ENCODE data around the gene PXN.
A peak's percentile ranks its signal among the peaks of the same experiment; 100 is the strongest.

PXN gene

DNA sequence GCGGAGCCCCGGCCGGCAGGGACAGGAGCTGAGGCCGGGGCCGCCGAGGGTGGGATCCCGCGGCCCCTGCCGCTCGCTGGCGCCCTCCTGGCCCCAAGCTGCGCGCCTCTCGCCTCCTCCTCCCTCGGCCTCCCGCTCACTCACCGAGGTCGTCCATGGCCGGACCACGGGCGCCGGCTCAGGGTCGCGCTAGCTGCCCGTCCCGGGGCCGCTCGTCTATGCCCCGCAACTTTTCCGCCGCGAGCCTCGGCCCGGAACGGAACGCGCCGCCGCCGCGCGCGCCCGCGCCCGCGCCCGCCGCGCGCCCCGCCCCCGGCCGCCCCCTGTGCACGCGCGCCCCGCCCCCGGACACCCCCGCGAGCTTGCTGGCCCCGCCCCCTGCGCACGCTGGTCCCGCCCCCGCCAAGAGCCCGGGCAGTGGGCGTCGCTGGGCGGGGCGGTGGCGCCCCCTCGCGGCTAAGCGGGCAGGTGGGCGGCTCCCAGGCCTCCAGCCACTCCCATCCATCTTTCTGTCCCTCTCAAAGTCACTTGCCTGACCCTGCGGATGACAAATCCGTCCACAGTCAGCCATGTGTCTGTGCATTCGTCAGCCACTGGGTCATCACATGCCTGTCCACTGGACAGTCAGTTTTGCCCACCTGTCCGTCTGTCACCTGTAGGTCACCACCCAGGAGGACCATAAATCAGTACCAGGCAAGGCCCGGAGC is at the start of gene PXN:
Gene PXN (minus strand): TSS at position 258 of the 707 bp plus-strand sequence. CDS start 101 bp downstream, at position 157.
- peak; percentile 85 for DNase-seq (ENCODE audit: low read depth)

DNA sequence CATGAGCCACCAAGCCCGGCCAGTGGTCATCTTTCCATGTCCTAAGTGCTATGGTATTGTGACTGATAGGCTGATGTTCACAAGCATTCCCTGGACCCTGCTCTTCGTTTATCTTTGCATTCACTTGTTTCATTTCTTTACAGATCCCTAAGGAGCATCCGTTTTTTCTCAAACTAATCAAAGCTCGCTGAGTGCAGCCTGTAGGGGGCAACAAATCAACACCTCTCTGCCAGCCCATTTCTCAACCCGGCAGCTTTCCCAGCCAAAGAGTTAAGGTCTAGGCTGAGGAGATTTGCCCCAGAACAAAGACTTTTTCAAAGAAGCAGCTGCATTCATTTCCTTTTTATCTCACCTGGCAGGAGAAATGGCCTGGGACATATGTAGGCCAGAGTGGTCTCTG is 48.7 kb upstream of the PXN start:
- DNase-seq (ENCODE audit: low read depth), result no peak

DNA sequence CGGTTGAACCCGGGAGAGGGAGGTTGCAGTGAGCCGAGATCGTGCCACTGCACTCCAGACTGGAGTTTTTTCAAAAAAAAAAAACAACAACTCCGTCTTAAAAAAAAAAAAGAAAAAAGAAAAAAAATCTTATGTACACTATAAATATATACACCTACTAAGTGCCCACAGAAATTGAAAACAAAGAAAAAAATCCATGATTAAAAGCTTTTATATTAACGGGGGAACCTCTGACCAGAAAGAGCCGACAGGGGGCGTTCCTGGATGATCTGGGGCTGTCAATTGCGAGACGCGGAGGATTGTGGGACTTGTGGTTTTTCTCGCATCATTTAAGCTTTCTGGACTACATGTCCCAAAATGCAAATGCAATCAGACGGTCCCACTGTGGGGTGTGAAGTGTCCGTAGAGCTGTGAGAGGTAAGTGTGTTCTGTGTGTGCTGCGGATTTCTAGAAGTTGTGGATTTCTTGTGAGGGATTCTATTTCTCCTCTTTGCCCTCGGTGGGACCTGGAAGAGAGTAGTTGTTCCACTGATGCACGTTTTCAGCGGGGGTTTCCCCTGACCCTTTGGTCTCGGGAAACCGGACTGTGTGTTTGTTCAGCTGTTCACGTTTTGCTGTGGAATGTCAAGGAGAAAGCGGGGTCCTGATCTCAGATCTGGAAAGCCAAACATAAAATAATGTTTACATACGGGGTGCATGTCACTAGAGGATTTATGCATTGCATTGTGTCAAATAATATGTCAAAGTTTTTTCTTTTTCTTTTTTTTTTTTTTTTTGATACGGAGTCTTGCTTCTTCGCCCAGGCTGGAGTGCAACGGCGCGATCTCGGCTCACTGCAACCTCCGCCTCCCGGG is 36.7 kb upstream of the PXN start, which contains the start of gene SIRT4:
Gene SIRT4 (plus strand): TSS at position 360 of the 854 bp plus-strand sequence. CDS start 1,241 bp downstream, outside the sequence.
- peak; percentile 84 for DNase-seq (ENCODE audit: low read depth)

DNA sequence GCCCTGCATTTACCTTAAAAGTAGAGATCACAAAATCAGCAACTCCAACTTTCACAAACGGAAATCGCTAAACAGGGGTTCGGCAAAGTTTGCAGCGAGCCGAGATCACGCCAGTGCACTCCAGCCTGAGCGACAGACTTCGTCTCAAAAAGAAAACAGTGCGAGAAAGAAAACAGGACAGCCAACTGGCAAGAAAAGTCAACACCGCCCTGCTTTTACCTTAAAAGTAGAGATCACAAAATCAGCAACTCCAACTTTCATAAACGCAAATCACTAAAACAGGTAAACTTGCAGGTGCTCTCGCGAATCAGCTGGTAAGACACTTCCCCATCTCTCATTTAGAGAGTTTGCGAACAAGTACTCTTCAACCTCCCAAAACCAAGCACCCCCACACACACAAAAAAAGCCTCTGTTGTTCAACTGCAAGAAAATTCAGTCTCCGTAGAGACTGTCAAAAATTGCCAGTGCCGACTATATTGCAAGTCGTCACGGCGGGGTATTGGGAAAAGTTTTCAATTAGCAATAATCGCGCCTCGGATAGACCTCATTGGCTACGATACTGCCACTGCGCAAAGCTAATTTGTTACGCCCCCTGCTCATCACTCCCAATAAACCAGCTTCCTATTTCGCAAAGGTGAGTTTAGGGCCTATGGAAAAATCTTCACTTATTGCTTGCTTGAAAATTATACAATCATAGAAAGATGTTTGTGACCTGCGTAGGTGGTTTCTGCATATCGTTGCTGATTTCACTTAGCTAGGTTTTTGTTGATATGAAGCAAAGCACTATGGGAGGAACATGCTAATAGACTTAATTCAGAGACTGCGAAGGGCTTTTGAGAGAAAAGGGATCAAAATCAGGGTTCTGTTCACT is 27.4 kb upstream of the PXN start, which contains the start of gene RNU4-1:
Gene RNU4-1 (minus strand): TSS at position 577 of the 871 bp plus-strand sequence.
- DNase-seq (ENCODE audit: low read depth), result peak; percentile 77

DNA sequence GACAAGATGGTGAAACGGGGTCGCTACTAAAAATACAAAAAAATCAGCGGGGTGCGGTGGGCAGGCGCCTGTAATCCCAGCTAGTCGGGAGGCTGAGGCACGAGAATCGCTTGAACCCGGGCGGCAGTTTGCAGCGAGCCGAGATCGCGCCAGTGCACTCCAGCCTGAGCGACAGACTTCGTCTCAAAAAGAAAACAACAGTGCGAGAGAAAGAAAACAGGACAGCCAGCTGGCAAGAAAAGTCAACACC is 26.8 kb upstream of the PXN start:
- no peak for DNase-seq (ENCODE audit: low read depth)

DNA sequence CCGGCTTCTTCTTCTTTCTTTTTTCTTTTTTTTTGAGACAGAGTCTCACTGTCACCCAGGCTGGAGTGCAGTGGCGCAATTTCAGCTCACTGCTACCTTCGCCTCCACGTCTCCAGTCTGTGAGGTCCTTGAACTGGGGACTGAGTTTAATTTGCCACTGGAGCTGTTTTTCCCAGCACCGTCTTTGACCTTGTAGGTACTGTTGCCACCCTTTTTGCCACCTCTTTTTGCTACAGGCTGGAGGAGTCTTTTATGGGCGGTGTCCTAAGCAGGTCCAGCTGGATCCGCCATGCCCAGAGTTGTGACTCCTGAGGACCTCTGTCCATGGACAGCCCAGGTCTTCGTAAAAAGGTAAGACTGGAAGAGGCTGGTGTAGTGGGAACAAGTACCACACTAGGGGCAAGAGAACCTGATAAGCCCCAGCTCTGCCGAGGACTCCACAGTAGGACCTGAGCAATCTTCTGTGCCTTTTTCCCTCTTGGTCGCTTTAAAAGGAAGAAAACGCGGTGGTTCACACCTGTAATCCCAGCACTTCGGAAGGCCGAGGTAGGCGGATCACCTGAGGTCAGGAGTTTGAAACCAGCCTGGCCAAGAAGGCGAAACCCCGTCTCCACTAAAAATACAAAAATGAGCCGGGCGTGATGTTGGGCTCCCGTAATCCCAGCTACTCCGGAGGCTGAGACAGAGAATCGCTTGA is 25.2 kb upstream of the PXN start:
- peak; percentile 4 for DNase-seq (ENCODE audit: low read depth)

DNA sequence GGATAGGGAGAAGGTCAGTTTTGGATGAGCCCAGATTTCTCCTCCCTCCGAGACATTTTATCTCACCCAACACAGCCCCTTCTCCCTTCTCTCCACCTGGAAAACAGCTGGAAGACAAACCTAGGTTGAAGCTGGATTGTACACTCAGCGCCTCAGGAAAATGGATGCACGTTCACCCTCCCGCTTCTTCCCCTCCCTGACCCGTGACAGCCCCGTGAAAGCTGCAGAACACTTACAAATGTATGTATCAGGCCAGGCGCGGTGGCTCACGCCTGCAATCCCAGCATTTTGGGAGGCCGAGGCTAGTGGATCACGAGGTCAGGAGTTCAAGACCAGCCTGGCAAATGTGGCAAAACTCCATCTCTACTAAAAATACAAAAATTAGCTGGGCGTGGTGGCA is 22.0 kb upstream of the PXN start:
- no peak for DNase-seq (ENCODE audit: low read depth)

DNA sequence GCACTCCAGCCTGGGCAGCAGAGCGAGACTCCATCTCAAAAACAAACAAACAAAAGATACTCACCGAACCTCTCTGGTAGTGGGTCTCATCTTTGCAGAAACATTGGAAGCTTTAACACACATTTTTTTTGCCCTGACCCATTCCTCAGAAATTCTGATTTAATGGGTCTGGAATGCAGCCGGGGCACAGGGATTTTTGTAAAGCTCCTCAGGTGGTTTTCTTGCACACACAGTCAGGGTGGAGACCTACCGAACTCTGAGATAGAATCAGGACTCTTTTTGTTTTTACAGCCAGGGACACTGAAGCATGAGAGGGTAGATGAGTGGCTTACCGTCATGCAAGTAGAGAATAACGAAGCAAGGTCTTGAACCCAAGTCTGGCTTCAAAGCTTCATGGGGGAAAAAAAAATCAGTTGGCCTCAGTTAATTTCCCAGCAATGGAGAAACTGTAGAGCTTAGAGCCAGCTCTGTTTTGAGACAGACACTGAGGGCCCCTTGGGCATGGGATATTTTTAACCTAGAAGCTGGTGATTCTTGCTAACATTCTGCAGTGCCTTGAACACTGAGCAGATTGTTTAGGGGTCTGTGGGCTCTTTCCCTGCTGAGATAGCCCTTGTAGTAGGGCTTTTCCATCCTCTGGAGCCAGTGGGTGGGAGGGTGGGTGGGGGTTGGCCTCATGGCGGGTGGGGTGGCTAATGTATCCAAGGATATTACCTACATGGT is 21.4 kb upstream of the PXN start:
- no peak for DNase-seq (ENCODE audit: low read depth)

DNA sequence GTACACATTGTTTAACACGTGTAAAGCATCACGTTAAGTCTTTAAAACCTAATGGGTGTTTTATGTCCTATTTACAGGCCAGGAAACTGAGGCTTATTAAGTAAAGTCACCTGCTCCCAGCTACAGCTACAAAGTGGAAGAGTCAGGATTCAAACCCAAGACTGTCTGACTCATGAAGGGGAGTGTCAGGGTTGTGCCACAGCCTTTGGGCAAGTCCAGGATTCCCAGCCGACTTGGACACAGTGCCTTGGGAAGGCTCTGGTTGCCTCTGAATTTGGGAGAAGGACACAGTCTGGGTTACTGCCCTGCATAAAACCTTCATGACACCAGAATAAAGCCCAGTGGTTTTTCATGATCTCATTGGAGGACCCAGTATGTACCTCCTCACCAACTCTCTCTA is 18.9 kb upstream of the PXN start:
- no peak for DNase-seq (ENCODE audit: low read depth)

DNA sequence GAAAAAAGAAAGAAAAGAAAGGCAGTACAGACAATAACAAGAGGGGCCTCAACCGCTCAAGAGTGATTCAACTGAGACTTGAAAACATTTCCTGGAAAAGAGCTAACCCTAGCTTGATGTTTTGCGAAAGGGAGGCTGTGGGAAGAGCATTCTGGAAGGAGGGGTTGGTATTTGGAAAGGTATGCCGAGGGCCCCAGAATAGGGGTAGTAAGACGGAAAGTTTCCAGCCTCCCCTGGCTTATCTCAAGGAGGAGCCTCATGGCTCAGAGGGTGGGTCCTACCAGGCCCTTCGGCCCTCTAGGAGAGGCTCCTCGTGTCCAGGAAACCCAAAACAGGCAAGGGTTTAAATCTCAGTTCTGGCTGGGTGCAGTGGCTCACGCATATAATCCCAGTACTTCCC is 17.8 kb upstream of the PXN start:
- DNase-seq (ENCODE audit: low read depth), result no peak

DNA sequence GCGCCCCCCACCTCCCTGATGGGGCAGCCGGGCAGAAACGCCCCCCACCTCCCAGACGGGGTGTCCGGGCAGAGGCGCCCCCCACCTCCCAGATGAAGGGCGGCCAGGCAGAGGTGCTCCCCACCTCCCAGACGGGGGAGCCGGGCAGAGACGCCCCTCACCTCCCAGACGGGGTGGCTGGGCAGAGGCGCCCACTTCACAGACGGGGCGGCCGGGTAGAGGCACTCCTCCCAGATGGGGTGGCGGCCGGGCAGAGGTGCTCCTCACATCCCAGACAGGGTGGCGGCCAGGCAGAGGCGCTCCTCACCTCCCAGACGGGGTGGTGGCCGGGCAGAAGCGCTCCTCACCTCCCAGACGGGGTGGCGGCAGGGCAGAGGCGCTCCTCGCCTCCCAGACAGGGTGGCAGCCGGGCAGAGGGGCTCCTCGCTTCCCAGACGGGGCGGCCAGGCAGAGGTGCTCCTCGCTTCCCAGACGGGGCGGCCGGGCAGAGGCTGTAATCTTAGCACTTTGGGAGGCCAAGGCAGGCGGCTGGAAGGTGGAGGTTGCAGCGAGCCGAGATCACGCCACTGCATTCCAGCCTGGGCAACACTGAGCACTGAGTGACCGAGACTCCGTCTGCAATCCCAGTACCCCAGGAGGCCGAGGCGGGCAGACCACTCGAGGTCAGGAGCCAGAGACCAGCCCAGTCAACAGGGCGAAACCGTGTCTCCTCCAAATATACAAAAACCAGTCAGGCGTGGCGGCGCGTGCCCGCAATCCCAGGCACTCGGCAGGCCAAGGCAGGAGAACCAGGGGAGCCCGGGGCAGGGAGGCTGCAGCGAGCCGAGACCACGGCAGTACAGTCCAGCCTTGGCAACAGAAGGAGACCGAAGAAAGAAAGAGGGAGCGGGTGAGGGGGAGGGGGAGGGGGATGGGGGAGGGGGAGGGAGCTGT is 12.9 kb upstream of the PXN start:
- no peak for DNase-seq (ENCODE audit: low read depth)

DNA sequence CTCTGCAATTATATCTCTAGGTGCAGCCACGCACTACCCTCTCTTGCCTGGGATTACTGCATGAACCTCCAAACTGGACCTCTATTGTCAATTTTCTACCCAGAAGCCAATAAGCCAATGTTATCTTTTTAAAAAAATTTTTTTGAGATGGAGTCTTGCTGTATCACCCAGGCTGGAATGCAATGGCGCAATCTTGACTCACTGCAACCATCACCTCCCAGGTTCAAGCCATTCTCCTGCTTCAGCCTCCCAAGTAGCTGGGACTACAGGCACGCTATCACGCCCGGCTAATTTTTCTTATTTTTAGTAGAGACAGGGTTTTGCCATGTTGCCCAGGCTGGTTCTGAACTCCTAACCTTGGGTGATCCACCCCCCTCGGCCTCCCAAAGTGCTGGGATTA is 11.2 kb upstream of the PXN start:
- DNase-seq (ENCODE audit: low read depth), result no peak

DNA sequence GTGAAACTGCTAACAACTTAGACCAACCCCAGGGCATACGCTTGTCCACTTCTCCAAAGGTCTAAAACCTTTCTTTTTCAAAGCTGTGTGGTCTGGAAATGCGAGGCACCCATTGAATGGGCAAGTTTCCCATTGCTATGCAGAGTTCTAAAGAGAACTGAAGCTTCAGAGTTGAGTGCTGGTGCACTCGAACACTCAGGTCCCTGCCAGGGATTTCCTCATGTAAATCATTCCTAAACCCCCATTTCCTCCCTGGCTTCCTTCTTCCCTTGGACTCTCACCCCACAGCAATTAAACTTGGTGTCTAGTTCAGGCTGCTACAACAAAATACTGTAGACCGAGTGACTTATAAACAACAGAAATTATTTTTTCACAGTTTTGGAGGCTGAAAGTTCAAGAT is 2.2 kb upstream of the PXN start:
- DNase-seq (ENCODE audit: low read depth), result no peak

DNA sequence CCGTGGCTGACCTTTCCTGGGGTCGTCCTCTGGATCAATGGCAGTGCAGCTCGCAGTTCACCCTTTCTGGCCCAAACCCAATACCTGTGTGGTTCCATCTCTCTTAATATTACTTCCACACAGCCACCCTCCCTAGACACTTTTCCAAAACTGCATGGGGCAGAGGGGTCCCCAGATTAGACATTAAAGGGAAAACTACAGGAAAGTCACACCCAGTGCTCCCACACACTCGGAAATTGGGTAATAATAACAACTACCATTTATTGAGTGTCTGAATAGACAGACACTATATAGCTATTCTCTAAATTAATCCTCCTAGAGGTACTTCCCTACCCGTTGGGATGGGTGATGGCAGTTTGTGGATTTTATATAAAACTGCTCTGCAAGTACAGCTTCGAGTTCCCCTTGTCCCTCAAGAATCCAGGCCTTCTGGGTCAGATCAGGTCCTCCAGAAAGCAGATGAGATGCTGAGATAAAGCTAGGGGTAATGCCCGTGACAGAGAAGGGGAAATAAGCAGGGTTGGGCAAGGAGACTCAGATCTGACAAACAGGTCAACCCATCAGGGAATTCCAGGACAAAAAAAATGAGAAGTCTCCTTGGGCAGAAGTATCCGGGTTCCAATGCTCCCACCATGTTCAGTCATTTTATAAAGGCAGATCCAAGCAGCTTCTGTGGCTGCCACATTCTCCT is 795 bp upstream of the PXN start:
- no peak for DNase-seq (ENCODE audit: low read depth)

DNA sequence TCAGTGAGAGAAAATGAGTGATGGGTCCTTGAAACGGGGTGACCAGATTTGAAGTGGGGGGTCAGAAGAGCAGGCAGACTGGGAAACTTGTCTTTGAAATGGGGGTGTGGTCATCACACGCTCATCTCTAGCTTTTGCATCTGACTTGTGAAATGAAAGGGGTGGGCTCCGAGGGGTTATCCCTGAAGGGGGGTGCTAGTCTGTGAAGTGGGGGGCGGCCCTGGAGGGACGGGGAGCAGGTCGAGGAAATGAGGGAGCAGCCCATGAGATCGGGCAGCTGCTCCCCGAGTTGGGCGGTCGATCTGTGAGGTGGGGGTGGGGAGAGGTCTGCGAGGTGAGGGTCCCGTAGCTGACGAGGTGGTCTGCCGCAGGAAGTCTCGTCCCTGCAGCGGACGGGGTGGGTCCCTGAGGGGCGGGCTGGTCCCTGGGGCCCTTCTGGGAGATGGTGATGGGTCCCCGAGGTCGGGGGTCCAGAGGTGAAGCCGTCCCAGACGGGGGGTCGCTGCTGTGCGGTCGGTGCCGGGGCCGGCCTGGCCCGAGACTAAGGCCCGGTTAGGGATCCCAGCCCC is 542 bp downstream of the PXN start:
- no peak for DNase-seq (ENCODE audit: low read depth)

DNA sequence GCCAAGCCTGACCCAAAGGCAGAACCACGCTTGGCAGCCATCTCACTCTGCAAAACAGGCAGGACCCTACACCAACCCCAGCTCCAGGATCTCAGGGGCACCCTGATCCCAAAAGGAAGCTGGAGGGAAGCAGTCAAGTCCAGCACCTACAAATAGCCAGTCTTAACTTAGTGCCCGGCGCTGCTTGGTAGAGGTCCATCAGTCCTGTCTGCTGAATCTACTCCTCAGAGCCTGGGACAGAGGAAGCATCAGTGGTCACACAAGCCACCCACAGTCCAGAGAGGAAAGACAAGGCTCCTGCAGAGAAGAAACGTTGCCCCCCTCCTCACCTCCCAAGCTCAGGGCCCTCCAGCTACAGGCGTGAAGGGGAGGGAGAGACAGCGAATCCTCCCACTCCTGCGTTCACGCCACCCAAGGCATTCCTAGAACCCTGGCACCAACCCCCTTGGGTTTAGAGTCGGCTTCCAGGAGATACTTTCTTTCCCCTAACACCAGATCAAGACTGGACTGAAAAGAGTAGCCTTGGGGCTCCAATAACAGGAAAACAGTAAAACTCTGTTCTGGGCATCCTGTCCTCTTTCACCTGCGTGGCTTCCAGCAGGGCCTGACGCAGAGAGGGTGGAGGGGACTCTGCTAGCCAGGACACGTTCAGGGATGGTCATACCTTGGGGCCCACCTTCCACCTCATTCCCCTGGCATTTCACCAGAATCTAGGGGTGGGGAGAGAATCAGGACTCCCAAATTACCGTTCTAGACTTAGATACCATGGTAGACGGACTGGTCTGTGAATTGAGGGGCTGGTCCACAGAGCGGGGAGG is 1.2 kb downstream of the PXN start:
- DNase-seq (ENCODE audit: low read depth), result no peak

DNA sequence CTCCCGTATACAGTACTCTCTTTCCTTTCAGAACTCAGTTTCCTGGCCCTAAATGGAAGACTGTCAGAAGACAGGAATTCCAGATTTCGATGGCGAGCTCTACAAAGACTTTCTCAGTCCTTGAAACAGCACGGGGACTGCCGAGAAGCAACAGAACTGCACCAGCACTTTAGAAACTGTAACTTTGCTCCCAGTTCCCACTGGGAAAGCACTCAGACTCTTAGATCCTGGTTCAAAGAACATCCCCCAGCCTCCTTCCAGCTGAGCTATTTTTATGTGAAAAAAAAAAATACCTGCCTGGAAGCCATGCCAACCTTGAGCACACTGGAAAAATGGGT is 1.8 kb downstream of the PXN start:
- DNase-seq (ENCODE audit: low read depth), result no peak

Measured in activated T-cell treated with anti-CD3 and anti-CD28 coated beads for 24 hours (primary cell).